SK-N-SH (cell line): Measurements from ENCODE around the gene PGF. TPM values are rescaled to one million over a fixed set of nuclear protein-coding genes. Genes with fewer than 3 reads are reported as not detected.

Experiments
- CTCF ChIA-PET: fragments of 300-600, 350-600 bp; formaldehyde crosslinking; extraction: SDS; loops from one replicate; lab custom pipeline; 2021; lab: Yijun Ruan, JAX
- POLR2A ChIA-PET: fragments of 350-600 bp; sonication (Branson Sonifier 250); formaldehyde crosslinking; extraction: SDS; loops from one replicate; lab custom pipeline; 2020; ENCODE audit warnings: antibody characterized with exemption, inconsistent platforms; lab: Yijun Ruan, JAX
- DNase-seq: peaks from one replicate; pipeline ENCODE4 v3.0.0; 2012
- H2AFZ ChIP-seq: fragments of 200-600 bp; sonication (generic); 2 replicates; pipeline ENCODE4 v1.8.1; 2016; ENCODE audit warnings: antibody characterized with exemption, mild to moderate bottlenecking, low read depth
- H3F3A ChIP-seq: fragments of 200-600 bp; sonication (generic); replicated peaks from 2 replicates; pipeline ENCODE3; 2016; ENCODE audit warnings: antibody characterized with exemption, mild to moderate bottlenecking; ENCODE audit not compliant: insufficient read depth
- H3K27ac ChIP-seq, 2 experiments: fragments of 200-500 bp in 1 of 2; fragments of 200-600 bp in 1 of 2; sonication (Bioruptor generic) in 1 of 2; sonication (generic), shearing (Covaris generic) in 1 of 2; 2 replicates each; pipeline versions ENCODE4 v1.5.1 to v1.6.1; 2014 to 2016; ENCODE audit warnings: low read depth in 2 of 2, inconsistent platforms in 1 of 2, low read length in 1 of 2, mild to moderate bottlenecking in 1 of 2, mixed read lengths in 1 of 2
- H3K27me3 ChIP-seq: fragments of 200-600 bp; sonication (generic), shearing (Covaris generic); 2 replicates; pipeline ENCODE4 v1.6.1; 2016; ENCODE audit warnings: mixed run types; ENCODE audit not compliant: insufficient read depth
- H3K36me3 ChIP-seq, 2 experiments: fragments of 200-500 bp in 1 of 2; fragments of 200-600 bp in 1 of 2; sonication (Bioruptor generic) in 1 of 2; sonication (generic) in 1 of 2; replicated peaks in 1 of 2; 2 replicates each; pipeline versions ENCODE3 to v1.5.1; 2014 to 2016; ENCODE audit warnings: low read length in 1 of 2, mild to moderate bottlenecking in 1 of 2; ENCODE audit not compliant: insufficient read depth in 2 of 2, control insufficient read depth in 1 of 2
- H3K4me1 ChIP-seq, 2 experiments: fragments of 200-500 bp in 1 of 2; fragments of 200-600 bp in 1 of 2; sonication (Bioruptor generic) in 1 of 2; sonication (generic), shearing (Covaris generic) in 1 of 2; 2 replicates each; pipeline versions ENCODE4 v1.5.1 to v1.6.1; 2014 to 2016; ENCODE audit warnings: low read depth in 1 of 2, low read length in 1 of 2, mixed run types in 1 of 2; ENCODE audit not compliant: insufficient read depth in 2 of 2, control insufficient read depth in 1 of 2
- H3K4me2 ChIP-seq: fragments of 200-600 bp; sonication (generic), shearing (Covaris generic); 2 replicates; pipeline ENCODE4 v1.6.1; 2017; ENCODE audit warnings: mixed run types
- H3K4me3 ChIP-seq, 2 experiments: fragments of 200-500 bp in 1 of 2; fragments of 200-600 bp in 1 of 2; sonication (Bioruptor generic) in 1 of 2; sonication (generic), shearing (Covaris generic) in 1 of 2; 2 replicates each; pipeline versions ENCODE4 v1.5.1 to v1.8.1; 2014 to 2016; ENCODE audit warnings: low read depth in 2 of 2, inconsistent platforms in 1 of 2, low read length in 1 of 2, mild to moderate bottlenecking in 1 of 2, mixed read lengths in 1 of 2, moderate library complexity in 1 of 2
- H3K79me2 ChIP-seq: fragments of 200-600 bp; sonication (generic); 2 replicates; pipeline ENCODE4 v1.8.1; 2017; ENCODE audit warnings: mild to moderate bottlenecking; ENCODE audit not compliant: insufficient read depth
- H3K9ac ChIP-seq: fragments of 200-600 bp; sonication (generic); 2 replicates; pipeline ENCODE4 v1.6.1; 2017; ENCODE audit warnings: mixed run types
- H3K9me2 ChIP-seq: fragments of 200-600 bp; sonication (generic); 2 replicates; pipeline ENCODE4 v1.6.1; 2017; ENCODE audit warnings: mixed run types
- H3K9me3 ChIP-seq: fragments of 200-600 bp; sonication (generic); 2 replicates; pipeline ENCODE4 v1.6.1; 2017; ENCODE audit warnings: mixed run types, mild to moderate bottlenecking, moderate library complexity
- H4K20me1 ChIP-seq: fragments of 200-600 bp; sonication (generic); 2 replicates; pipeline ENCODE4 v1.6.1; 2017; ENCODE audit warnings: mild to moderate bottlenecking, mixed run types; ENCODE audit not compliant: insufficient read depth
- CHD2 ChIP-seq: fragments of 150-350 bp; IDR thresholded peaks from 2 replicates; pipeline ENCODE4 v1.6.1; 2018; ENCODE audit warnings: low read length; ENCODE audit not compliant: partially characterized antibody
- NFIC ChIP-seq: IDR thresholded peaks from 2 replicates; pipeline ENCODE4 v1.4.0; 2012; ENCODE audit warnings: borderline replicate concordance
- REST ChIP-seq: IDR thresholded peaks from 2 replicates; pipeline ENCODE4 v1.6.1; 2012; ENCODE audit warnings: mild to moderate bottlenecking, low read depth, low read length, moderate library complexity
- SIN3A ChIP-seq: IDR thresholded peaks from 2 replicates; pipeline ENCODE4 v1.6.1; 2012; ENCODE audit warnings: low read depth, mild to moderate bottlenecking, low read length, moderate library complexity, borderline replicate concordance
- TAF1 ChIP-seq: IDR thresholded peaks from 2 replicates; pipeline ENCODE4 v1.6.1; 2012; ENCODE audit warnings: low read depth, mild to moderate bottlenecking, low read length, moderate library complexity, borderline replicate concordance
- USF2 ChIP-seq: fragments of 150-350 bp; IDR thresholded peaks from 2 replicates; pipeline ENCODE4 v1.6.1; 2017; ENCODE audit warnings: antibody characterized with exemption, low read length, low read depth, borderline replicate concordance
- WGBS: methylation state at CpG from one replicate; pipeline ENCODE4 v1.1.6; 2017; ENCODE audit warnings: low lambda C conversion rate; 5-methylcytosine and 5-hydroxymethylcytosine counted together
- polyA plus RNA-seq, 3 experiments: library from polyadenylated mRNA; depleted of rRNA; stranded (reverse); fragments of >200 nt; gene quantifications; 2 replicates each; pipeline ENCODE4 v1.2.3, GENCODE V29; 2012

PGF gene
- polyA plus RNA-seq, 1 of the 3 experiments (the other 2 are of a cell fraction), result 4.4 TPM

GRCh38 chr14:74965486-74966153, 10.2 kb upstream of the PGF start:
- no peak overlapping the region for H2AFZ ChIP-seq

More at GRCh38 chr14:74965486-74966153, 10.2 kb upstream of the PGF start:
- Histone ChIP-seq H3F3A (peaks cover 10% of the 10 kb centered on the region), H4K20me1 (no peaks in the 10 kb centered on the region), H3K36me3 (no peaks in the 10 kb centered on the region), H3K4me2 (0 out of 2 replicates have a peak overlapping the region, but pooled peaks have one; percentile 15), H3K27ac (peak overlapping the region in 1 of 2 experiments; percentile 53; a peak in 2 of 4 replicates), H3K27me3 (no peaks in the 10 kb centered on the region), H3K4me1 (peaks cover 0 to 16% of the 10 kb centered on the region in 2 experiments; a peak in 1 of 4 replicates), H3K9me3 (no peaks in the 10 kb centered on the region), H3K79me2 (no peaks in the 10 kb centered on the region), H3K4me3 (no peak overlapping the region), H3K9me2 (no peaks in the 10 kb centered on the region), H3K9ac (no peak overlapping the region)
- no peak for TF ChIP-seq SIN3A
- no peak for TF ChIP-seq REST
- no peak for TF ChIP-seq CHD2
- no peak for TF ChIP-seq TAF1
- no peak for TF ChIP-seq USF2
- TF ChIP-seq NFIC, result no peak
- WGBS, result 70% methylated on average over 5 of the region's 5 CpGs
- ChIA-PET POLR2A (no interaction called here), CTCF (interaction anchor here (1.0 to 1.8 kb wide), 4 partner anchors 8 to 60 kb away, joined by 3 to 8 read pairs (median 6); no protein-coding TSS in a partner anchor)
- no peak for DNase-seq
